ENCODE data around the gene DRC7. TPM values are rescaled to one million over a fixed set of nuclear protein-coding genes. Genes with fewer than 3 reads are reported as not detected.

DRC7 gene
- total and polyA plus RNA-seq, 10 of the 15 experiments (the other 5 are each of a cell fraction or from before 2014, with no cell fraction given), result 0.06 to 0.49 (median 0.14) TPM; not detected in 4

DNA sequence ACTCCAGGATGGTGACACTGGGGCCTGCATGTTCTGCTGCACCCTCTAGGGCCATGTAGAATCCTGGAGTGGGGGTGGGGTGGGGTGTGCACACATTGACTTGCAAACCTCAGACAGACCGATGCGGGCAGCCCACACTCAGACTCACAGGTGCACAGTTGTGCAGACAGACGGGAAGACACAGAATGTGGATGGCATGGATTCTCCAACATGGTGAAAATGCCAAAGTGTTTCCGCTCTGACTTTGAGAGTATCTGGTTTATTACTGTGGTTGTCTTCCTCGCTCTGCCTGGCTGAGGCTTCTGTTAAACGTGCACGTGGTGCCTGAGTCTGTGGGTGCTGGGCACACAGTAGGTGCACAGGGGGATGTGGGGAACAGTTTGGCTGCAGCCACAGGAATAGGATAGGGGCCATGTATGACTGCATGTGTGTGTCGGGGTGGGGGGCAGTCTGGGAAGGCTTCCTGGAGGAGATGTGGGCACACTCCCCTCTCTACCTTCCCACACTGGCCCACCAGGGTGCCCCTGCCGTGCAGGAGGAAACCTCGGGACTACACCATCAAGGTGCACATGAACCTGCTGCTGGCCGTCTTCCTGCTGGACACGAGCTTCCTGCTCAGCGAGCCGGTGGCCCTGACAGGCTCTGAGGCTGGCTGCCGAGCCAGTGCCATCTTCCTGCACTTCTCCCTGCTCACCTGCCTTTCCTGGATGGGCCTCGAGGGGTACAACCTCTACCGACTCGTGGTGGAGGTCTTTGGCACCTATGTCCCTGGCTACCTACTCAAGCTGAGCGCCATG is 35.5 kb upstream of the DRC7 start:
- RAD21 ChIA-PET (ENCODE audit: unreplicated experiment), result interaction anchor here (0.6 kb wide), 1 partner anchor 12 kb away, joined by 3 read pairs; no protein-coding TSS in a partner anchor
- WGBS (ENCODE audit: insufficient coverage, insufficient replicate concordance, low lambda C conversion rate, missing lambda C conversion rate), result 28% methylated on average over 18 of the region's 19 CpGs
- no peak for TF ChIP-seq PAX5 (IDR thresholded peaks at IDR 0.05; ENCODE audit: borderline replicate concordance, low read depth, low read length)
- TF ChIP-seq CHD1 (IDR thresholded peaks at IDR 0.05; ENCODE audit: low read depth, low read length), result no peak
- TF ChIP-seq BACH1 (IDR thresholded peaks at IDR 0.05; ENCODE audit: borderline replicate concordance), result no peak
- TF ChIP-seq, protein P1, sequence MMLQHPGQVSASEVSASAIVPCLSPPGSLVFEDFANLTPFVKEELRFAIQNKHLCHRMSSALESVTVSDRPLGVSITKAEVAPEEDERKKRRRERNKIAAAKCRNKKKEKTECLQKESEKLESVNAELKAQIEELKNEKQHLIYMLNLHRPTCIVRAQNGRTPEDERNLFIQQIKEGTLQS (IDR thresholded peaks at IDR 0.05; ENCODE audit: borderline replicate concordance, extremely low read depth, low read depth, low read length), result no peak
- TF ChIP-seq MYC (IDR thresholded peaks at IDR 0.05; ENCODE audit: insufficient read depth, insufficient read length, insufficient replicate concordance, low read length, severe bottlenecking), result no peak
- no peak for TF ChIP-seq TARDBP (IDR thresholded peaks at IDR 0.05; ENCODE audit: borderline replicate concordance)
- TF ChIP-seq SMC3 (IDR thresholded peaks at IDR 0.05; ENCODE audit: borderline replicate concordance, low read length), result no peak
- TF ChIP-seq HDAC6 (IDR thresholded peaks at IDR 0.05; ENCODE audit: unreplicated experiment), result no peak
- Histone ChIP-seq H3K9ac (ENCODE audit: control insufficient read depth, insufficient read depth, low read length) (no peak overlapping the region), H2AFZ (ENCODE audit: control insufficient read depth, low read depth, low read length) (no peak overlapping the region), H3K4me1 (ENCODE audit: control insufficient read depth, insufficient read depth, low read length) (no peaks in the 10 kb centered on the region), H3K27me3 (replicated peaks in 1 of 2; ENCODE audit: control insufficient read depth in 2 of 2, insufficient read depth in 2 of 2, low read length in 1 of 2) (no peaks in the 10 kb centered on the region; a peak in 1 of 4 replicates), H3K4me2 (ENCODE audit: control insufficient read depth, insufficient read depth) (no peak overlapping the region), H3K9me3 (replicated peaks; ENCODE audit: control insufficient read depth, insufficient read depth, low read length) (no peaks in the 10 kb centered on the region), H3K27ac (ENCODE audit: control insufficient read depth, insufficient read depth) (no peak overlapping the region), H3K4me3 (no peak overlapping the region), H4K20me1 (ENCODE audit: control insufficient read depth, insufficient read depth) (no peaks in the 10 kb centered on the region), H3K79me2 (ENCODE audit: control insufficient read depth, insufficient read depth, low read length) (no peaks in the 10 kb centered on the region), H3K36me3 (ENCODE audit: control insufficient read depth in 2 of 2, insufficient read depth in 2 of 2, low read length in 1 of 2) (no peaks in the 10 kb centered on the region)
- in situ Hi-C loops (cut with MboI), result no loop called here
- CTCF ChIA-PET, result no interaction called here
- no peak for DNase-seq (ENCODE audit: low read depth, low spot score)
- BruUV-seq (replicated peaks), result no TSS peak
- intact Hi-C loops (cut with micrococcal nuclease; ENCODE audit: unreplicated experiment), result no loop called here
- peak; percentile 53 for ATAC-seq
- POLR2A ChIA-PET, result no interaction called here
- SMC1A ChIA-PET (ENCODE audit: uncharacterized antibody, unreplicated experiment), result no interaction called here
- no peak for FAIRE-seq
